ENCODE measurements around the gene JAM2. TPM values are rescaled to one million over a fixed set of nuclear protein-coding genes. Genes with fewer than 3 reads are reported as not detected.

Gene JAM2
- 0.72 TPM in 1 of 2 replicates, not detected in the other for total RNA-seq

GRCh38 chr21:25638660-25639550 is at the start of gene JAM2:
Gene JAM2 (plus strand): TSS chr21:25639258. CDS start chr21:25639822, 564 bp downstream.

GRCh38 chr21:25607151-25608043 is 31.7 kb upstream of the JAM2 start, which contains the start of gene MRPL39:
Gene MRPL39 (minus strand): TSS chr21:25607481. CDS start chr21:25607475, 6 bp downstream.

GRCh38 chr21:25734904-25735645 is 96.0 kb downstream of the JAM2 start, which contains the start of the genes ATP5PF and GABPA:
Gene ATP5PF (minus strand): TSS chr21:25734904. CDS start chr21:25729794, 5,110 bp downstream.
Gene GABPA (plus strand): TSS chr21:25734972. CDS start chr21:25741599, 6,627 bp downstream.

Other genes with a start within 250 kb of the JAM2 start
- gene MRPL39, start 31.8 kb upstream of the JAM2 start, total RNA-seq = 17.3 and 35.4 TPM in 2 replicates
- gene ATP5PF, start 95.6 kb downstream of the JAM2 start, total RNA-seq = 24.7 and 26.5 TPM in 2 replicates
- 16.9 and 28.2 TPM in 2 replicates for gene GABPA, start 95.7 kb downstream of the JAM2 start, total RNA-seq

Measured in placental pericyte (primary cell).